ENCODE measurements around the gene ZNF609.

DNA sequence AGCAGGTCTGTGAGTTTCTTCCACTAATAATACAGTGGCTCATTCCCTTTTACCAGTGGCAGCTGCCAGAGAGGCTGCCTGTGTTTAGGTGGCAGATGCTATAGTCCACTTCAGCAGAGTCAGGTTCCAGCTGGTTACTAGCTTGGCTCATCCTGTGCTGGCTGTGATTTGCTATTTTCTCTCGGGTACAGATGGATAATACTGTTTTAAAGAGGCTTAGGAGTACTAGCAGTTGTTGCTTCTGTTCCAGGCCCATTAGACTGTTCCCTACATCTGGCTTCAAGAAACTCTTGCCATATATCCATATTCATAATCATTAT is 41.0 kb downstream of the ZNF609 start:
- TF ChIP-seq CTCF (IDR thresholded peaks at IDR 0.05) (no peak), POLR2AphosphoS5 (IDR thresholded peaks at IDR 0.05) (no peak), POLR2A (IDR thresholded peaks at IDR 0.05) (no peak), EP300 (IDR thresholded peaks at IDR 0.05) (no peak)

Measured in gastroesophageal sphincter (tissue), 3 donors.